C4-2B (cell line): ENCODE measurements around the gene ATXN2L.

Experiments used
- CTCF ChIP-seq: fragments of 450-650 bp; conservative IDR thresholded peaks from 2 replicates; pipeline ENCODE4 v1.5.1; 2017; ENCODE audit warnings: mild to moderate bottlenecking
- ZFX ChIP-seq: fragments of 450-650 bp; IDR thresholded peaks from 2 replicates; pipeline ENCODE4 v1.6.1; 2017

- TF ChIP-seq CTCF (no peak), ZFX (no peak)
Observed at GRCh38 chr16:28822520-28823290, at the start of gene ATXN2L.
